ENCODE measurements around the gene NUBP2.

DNA sequence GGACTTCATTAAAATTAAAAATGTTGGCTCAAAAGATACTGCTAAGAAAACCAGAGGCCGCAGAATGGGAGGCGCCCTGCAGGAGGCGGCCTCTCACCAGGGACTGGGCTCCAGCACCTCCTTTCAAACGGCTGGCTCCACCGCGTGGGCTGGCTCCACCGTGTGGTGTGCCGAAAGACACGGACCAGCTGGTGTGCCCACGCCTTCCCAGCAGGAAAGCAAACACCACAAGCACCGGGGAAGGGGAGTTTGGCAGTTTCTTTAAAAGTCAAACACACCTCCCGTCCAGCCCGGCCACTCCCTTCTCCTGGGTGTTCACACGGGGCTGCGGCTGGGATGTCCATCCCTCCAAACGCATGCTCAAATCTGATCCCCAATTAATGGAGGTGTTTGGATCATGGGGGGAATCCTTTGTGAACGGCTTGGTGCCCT, 30.0 kb downstream of the NUBP2 start:
- peak; percentile 19 to 71 (median 49) for TF ChIP-seq CTCF (IDR thresholded peaks at IDR 0.05)
- peak; percentile 47 to 76 for TF ChIP-seq POLR2AphosphoS5 (IDR thresholded peaks at IDR 0.05)
